Measurements from ENCODE around the gene PRKAR1A.

Gene PRKAR1A

DNA sequence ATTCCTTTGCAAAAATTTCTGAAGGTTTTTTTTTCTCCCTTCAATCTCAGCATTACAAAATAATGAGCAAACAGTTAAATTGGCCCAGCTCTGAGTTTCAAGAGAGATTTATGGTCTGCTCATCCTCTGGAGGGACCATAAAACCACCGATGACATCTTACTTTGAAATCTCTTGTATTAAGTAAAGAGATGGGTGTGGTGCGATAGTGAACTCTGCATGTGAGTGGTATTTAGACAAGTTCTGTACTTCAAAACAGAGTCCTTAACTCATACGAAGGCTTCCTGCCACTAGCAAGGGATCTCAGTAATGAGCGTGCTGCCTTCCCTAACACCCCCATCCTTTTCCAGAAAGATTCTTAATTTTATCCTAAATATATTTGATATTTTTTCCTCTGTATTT lies 86.9 kb downstream of the PRKAR1A start:
- no peak for DNase-seq (ENCODE audit: low read depth in 1 of 2, low spot score in 1 of 2)

GRCh38 chr17:68599552-68600066 lies 87.4 kb downstream of the PRKAR1A start:
- DNase-seq (ENCODE audit: low read depth in 1 of 2, low spot score in 1 of 2) = no peak

- no peak for DNase-seq (ENCODE audit: low read depth in 1 of 2, low spot score in 1 of 2)
Observed at GRCh38 chr17:68600067-68600930, 88.1 kb downstream of the PRKAR1A start.
